Chondrocyte (in vitro differentiated cells): Measurements from ENCODE around the gene FATE1. TPM values are rescaled to one million over a fixed set of nuclear protein-coding genes. Genes with fewer than 3 reads are reported as not detected.

Source experiments
- DNase-seq: peaks from one replicate; pipeline ENCODE4 v3.0.0; 2021; ENCODE audit warnings: mixed read lengths, low spot score
- H3K27ac Mint-ChIP-seq: one replicate; pipeline ENCODE4 v1.8.0; 2021; ENCODE audit warnings: mild to moderate bottlenecking, moderate library complexity, mixed read lengths; ENCODE audit not compliant: unreplicated experiment
- H3K27me3 Mint-ChIP-seq: 2 replicates; pipeline ENCODE4 v1.8.0; 2021; ENCODE audit warnings: low read depth, mixed read lengths
- H3K36me3 Mint-ChIP-seq: 2 replicates; pipeline ENCODE4 v1.8.0; 2021; ENCODE audit warnings: low read depth, mixed read lengths
- H3K4me1 Mint-ChIP-seq: 2 replicates; pipeline ENCODE4 v1.8.0; 2021; ENCODE audit warnings: low read depth, mild to moderate bottlenecking, mixed read lengths
- H3K4me3 Mint-ChIP-seq: one replicate; pipeline ENCODE4 v1.8.0; 2021; ENCODE audit warnings: mild to moderate bottlenecking, moderate library complexity, mixed read lengths; ENCODE audit not compliant: unreplicated experiment
- H3K9me3 Mint-ChIP-seq: 2 replicates; pipeline ENCODE4 v1.8.0; 2021; ENCODE audit warnings: low read depth, mixed read lengths
- total RNA-seq: library from RNA; stranded (reverse); gene quantifications from 3 replicates; pipeline ENCODE4 v1.2.1, GENCODE V29; 2021
- TF ChIP-seq, protein P1 (sequence below): fragments of 200-600 bp; sonication (generic); IDR thresholded peaks from 2 replicates; pipeline ENCODE4 v1.5.0; 2021; ENCODE audit warnings: antibody characterized with exemption, mild to moderate bottlenecking, moderate library complexity

FATE1 gene
- total RNA-seq, 1 donor from 2014 or later, result not detected

- H3K9me3 Mint-ChIP-seq, result peaks cover 18% of the 10 kb centered on the region
- H3K27me3 Mint-ChIP-seq, result no peaks in the 10 kb centered on the region
- no peak for DNase-seq
Observed at GRCh38 chrX:151704041-151704663, 11.7 kb upstream of the FATE1 start.

GRCh38 chrX:151708821-151709220 lies 7.0 kb upstream of the FATE1 start:
- Mint-ChIP-seq H3K4me3 (no peak overlapping the region), H3K27ac (no peak overlapping the region), H3K27me3 (no peaks in the 10 kb centered on the region), H3K9me3 (peaks cover 8% of the 10 kb centered on the region), H3K4me1 (no peaks in the 10 kb centered on the region), H3K36me3 (no peaks in the 10 kb centered on the region)
- TF ChIP-seq, protein P1, sequence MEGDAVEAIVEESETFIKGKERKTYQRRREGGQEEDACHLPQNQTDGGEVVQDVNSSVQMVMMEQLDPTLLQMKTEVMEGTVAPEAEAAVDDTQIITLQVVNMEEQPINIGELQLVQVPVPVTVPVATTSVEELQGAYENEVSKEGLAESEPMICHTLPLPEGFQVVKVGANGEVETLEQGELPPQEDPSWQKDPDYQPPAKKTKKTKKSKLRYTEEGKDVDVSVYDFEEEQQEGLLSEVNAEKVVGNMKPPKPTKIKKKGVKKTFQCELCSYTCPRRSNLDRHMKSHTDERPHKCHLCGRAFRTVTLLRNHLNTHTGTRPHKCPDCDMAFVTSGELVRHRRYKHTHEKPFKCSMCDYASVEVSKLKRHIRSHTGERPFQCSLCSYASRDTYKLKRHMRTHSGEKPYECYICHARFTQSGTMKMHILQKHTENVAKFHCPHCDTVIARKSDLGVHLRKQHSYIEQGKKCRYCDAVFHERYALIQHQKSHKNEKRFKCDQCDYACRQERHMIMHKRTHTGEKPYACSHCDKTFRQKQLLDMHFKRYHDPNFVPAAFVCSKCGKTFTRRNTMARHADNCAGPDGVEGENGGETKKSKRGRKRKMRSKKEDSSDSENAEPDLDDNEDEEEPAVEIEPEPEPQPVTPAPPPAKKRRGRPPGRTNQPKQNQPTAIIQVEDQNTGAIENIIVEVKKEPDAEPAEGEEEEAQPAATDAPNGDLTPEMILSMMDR, result no peak
- no peak for DNase-seq

More at GRCh38 chrX:151704041-151704663, 11.7 kb upstream of the FATE1 start:
- Mint-ChIP-seq H3K27ac (no peak overlapping the region), H3K4me1 (no peaks in the 10 kb centered on the region), H3K36me3 (no peaks in the 10 kb centered on the region), H3K4me3 (no peak overlapping the region)
- TF ChIP-seq, protein P1, result no peak

DNA sequence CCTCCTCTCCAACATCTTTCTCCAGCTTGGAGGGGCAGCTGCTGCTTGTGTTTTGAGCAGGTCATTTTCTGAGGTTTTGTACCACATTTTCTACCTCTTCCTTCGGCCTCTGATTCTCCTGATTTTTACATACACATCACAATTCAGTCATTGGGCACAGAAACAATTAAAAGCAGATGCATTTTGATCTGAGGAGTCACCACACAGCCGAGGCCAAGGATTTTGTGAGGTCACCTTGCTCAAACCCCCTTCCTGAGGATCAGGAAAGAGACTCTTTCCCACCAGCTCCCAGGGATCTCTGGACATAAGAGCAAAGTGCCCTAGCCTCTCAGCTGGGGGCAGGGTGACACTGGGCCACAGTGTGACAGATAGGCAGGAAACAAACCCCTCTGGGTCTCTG lies 5.4 kb upstream of the FATE1 start:
- Mint-ChIP-seq H3K27ac (no peak overlapping the region), H3K36me3 (no peaks in the 10 kb centered on the region), H3K9me3 (peaks cover 6% of the 10 kb centered on the region), H3K27me3 (no peaks in the 10 kb centered on the region), H3K4me1 (no peaks in the 10 kb centered on the region), H3K4me3 (no peak overlapping the region)
- TF ChIP-seq, protein P1, result no peak
- DNase-seq, result no peak

- no peaks in the 10 kb centered on the region for H3K27me3 Mint-ChIP-seq
- H3K27ac Mint-ChIP-seq, result no peak overlapping the region
- H3K4me1 Mint-ChIP-seq, result no peaks in the 10 kb centered on the region
- no peak for DNase-seq
- H3K36me3 Mint-ChIP-seq, result no peaks in the 10 kb centered on the region
- no peak overlapping the region for H3K4me3 Mint-ChIP-seq
- H3K9me3 Mint-ChIP-seq, result peaks cover 9% of the 10 kb centered on the region
- TF ChIP-seq, protein P1, result no peak
Observed at GRCh38 chrX:151711154-151711553, 4.7 kb upstream of the FATE1 start.

DNA sequence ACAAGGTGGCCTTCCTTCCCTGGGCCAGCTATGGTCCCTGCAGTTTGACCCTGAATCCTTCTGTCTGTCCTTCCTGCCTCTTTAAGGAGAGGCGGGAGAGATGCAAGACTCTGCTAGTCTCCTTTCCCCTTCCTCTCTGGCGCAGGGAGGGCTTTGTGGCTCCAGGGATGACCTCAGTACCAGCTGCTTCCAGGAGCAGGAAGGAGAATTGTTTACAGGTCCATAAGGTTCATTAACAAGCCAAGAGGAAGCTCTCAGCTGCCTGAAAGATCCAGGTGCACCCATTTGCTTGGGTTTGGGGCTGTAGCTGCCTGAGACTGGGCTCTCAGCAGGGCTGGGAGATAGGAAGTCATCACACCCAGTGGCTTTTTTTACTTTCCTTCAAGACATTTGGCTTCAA lies 4.0 kb upstream of the FATE1 start:
- TF ChIP-seq, protein P1, result no peak
- peaks cover 14% of the 10 kb centered on the region for H3K9me3 Mint-ChIP-seq
- H3K4me1 Mint-ChIP-seq, result no peaks in the 10 kb centered on the region
- no peak overlapping the region for H3K4me3 Mint-ChIP-seq
- H3K27ac Mint-ChIP-seq, result no peak overlapping the region
- H3K36me3 Mint-ChIP-seq, result no peaks in the 10 kb centered on the region
- DNase-seq, result no peak
- no peaks in the 10 kb centered on the region for H3K27me3 Mint-ChIP-seq
